Measurements from ENCODE around the gene PIP4K2A. TPM values are rescaled to one million over a fixed set of nuclear protein-coding genes. Genes with fewer than 3 reads are reported as not detected.

Gene PIP4K2A
- total and polyA plus RNA-seq, 4 donors = 7.3 to 42.2 (median 27.6) TPM

- Histone ChIP-seq H3K9me3 (ENCODE audit: control insufficient read depth in 4 of 4, insufficient read depth in 3 of 4, low read length in 3 of 4) (no peaks in the 10 kb centered on the region), H3K4me3 (no peak overlapping the region), H3K9ac (ENCODE audit: insufficient read depth in 1 of 2, low read length in 2 of 2) (no peak overlapping the region), H3K27ac (ENCODE audit: low read depth in 1 of 2, low read length in 1 of 2) (no peak overlapping the region), H3K36me3 (ENCODE audit: control insufficient read depth in 4 of 4, insufficient read depth in 4 of 4, low read length in 4 of 4) (no peaks in the 10 kb centered on the region), H3K4me1 (ENCODE audit: control insufficient read depth in 5 of 5, insufficient read depth in 5 of 5, low read length in 5 of 5) (peaks cover 6 to 16% (median 11%) of the 10 kb centered on the region in 5 donors), H3K27me3 (ENCODE audit: control insufficient read depth in 3 of 3, insufficient read depth in 3 of 3, low read length in 2 of 3) (no peaks in the 10 kb centered on the region)
- WGBS, 2 donors = 91 to 94% methylated on average over 6 of the region's 6 CpGs
- no peak for DNase-seq
- no peak for TF ChIP-seq CTCF (IDR thresholded peaks at IDR 0.05; ENCODE audit: control extremely low read depth, extremely low read depth)
- no peak for ATAC-seq (ENCODE audit: insufficient read depth, low FRiP score)
Observed at GRCh38 chr10:22613011-22613410, 101.4 kb downstream of the PIP4K2A start.

GRCh38 chr10:22612318-22612717, 102.1 kb downstream of the PIP4K2A start:
- no peaks in the 10 kb centered on the region for H3K9me3 ChIP-seq (ENCODE audit: control insufficient read depth in 4 of 4, insufficient read depth in 3 of 4, low read length in 3 of 4)
- no peak overlapping the region for H3K27ac ChIP-seq (ENCODE audit: low read depth in 1 of 2, low read length in 1 of 2)
- no peak overlapping the region for H3K9ac ChIP-seq (ENCODE audit: insufficient read depth in 1 of 2, low read length in 2 of 2)
- H3K4me1 ChIP-seq (ENCODE audit: control insufficient read depth in 5 of 5, insufficient read depth in 5 of 5, low read length in 5 of 5) = peaks cover under 1 to 11% (median 8%) of the 10 kb centered on the region in 5 donors
- WGBS, 2 donors = 91 to 95% methylated on average over 9 to 10 of the region's 10 CpGs
- H3K27me3 ChIP-seq (ENCODE audit: control insufficient read depth in 3 of 3, insufficient read depth in 3 of 3, low read length in 2 of 3) = no peaks in the 10 kb centered on the region
- no peak overlapping the region for H3K4me3 ChIP-seq
- no peaks in the 10 kb centered on the region for H3K36me3 ChIP-seq (ENCODE audit: control insufficient read depth in 4 of 4, insufficient read depth in 4 of 4, low read length in 4 of 4)
- no peak for TF ChIP-seq CTCF (IDR thresholded peaks at IDR 0.05; ENCODE audit: control extremely low read depth, extremely low read depth)
- DNase-seq (no peak), ATAC-seq (ENCODE audit: insufficient read depth, low FRiP score) (no peak)

DNA sequence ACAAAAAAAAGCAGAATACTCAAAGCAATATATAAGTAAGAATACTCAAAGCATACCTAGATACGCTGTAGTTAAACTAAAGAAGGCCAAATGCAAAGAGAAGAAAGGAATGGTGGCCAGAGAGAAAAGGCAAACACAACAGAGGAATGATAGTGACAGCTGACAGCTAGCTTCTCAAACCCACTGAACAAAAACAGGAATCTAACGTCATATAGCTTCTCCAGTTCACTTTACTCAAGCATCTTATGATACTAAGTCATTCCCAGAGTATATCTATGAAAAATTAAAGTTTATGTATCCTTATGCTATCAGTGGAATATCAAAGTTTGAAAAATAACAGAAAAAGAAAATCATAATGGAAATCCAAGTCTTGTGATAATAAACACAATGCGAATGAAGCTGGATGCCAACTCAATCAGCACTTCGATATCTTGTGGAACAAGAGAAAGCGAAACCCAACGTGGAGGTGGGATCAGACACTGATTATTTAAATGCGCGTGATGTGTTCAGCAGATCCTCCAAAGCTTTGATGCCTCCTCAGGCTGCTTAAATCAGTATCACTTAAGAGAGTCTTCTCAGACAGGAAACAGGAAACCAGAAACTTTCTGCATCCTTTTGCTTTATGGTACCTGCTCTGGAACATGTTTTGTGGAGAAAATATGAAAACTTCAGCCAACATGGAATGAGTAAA, 102.8 kb downstream of the PIP4K2A start:
- Histone ChIP-seq H3K27me3 (ENCODE audit: control insufficient read depth in 3 of 3, insufficient read depth in 3 of 3, low read length in 2 of 3) (no peaks in the 10 kb centered on the region), H3K9me3 (ENCODE audit: control insufficient read depth in 4 of 4, insufficient read depth in 3 of 4, low read length in 3 of 4) (no peaks in the 10 kb centered on the region), H3K36me3 (ENCODE audit: control insufficient read depth in 4 of 4, insufficient read depth in 4 of 4, low read length in 4 of 4) (no peaks in the 10 kb centered on the region), H3K27ac (ENCODE audit: low read depth in 1 of 2, low read length in 1 of 2) (no peak overlapping the region), H3K9ac (ENCODE audit: insufficient read depth in 1 of 2, low read length in 2 of 2) (no peak overlapping the region), H3K4me1 (ENCODE audit: control insufficient read depth in 5 of 5, insufficient read depth in 5 of 5, low read length in 5 of 5) (peaks cover 0 to 13% (median 8%) of the 10 kb centered on the region in 5 donors), H3K4me3 (no peak overlapping the region)
- no peak for TF ChIP-seq CTCF (IDR thresholded peaks at IDR 0.05; ENCODE audit: control extremely low read depth, extremely low read depth)
- DNase-seq (no peak), ATAC-seq (ENCODE audit: insufficient read depth, low FRiP score) (no peak)
- 70 to 82% methylated on average over 8 of the region's 8 CpGs for WGBS, 2 donors

- no peak for DNase-seq
Observed at GRCh38 chr10:22610610-22611009, 103.8 kb downstream of the PIP4K2A start.

More at GRCh38 chr10:22610610-22611009, 103.8 kb downstream of the PIP4K2A start:
- no peak for TF ChIP-seq CTCF (IDR thresholded peaks at IDR 0.05; ENCODE audit: control extremely low read depth, extremely low read depth)
- H3K9ac ChIP-seq (ENCODE audit: insufficient read depth in 1 of 2, low read length in 2 of 2) = no peak overlapping the region
- H3K27ac ChIP-seq (ENCODE audit: low read depth in 1 of 2, low read length in 1 of 2) = no peak overlapping the region
- H3K36me3 ChIP-seq (ENCODE audit: control insufficient read depth in 4 of 4, insufficient read depth in 4 of 4, low read length in 4 of 4) = no peaks in the 10 kb centered on the region
- WGBS, 2 donors = 76 to 83% methylated on average over 5 of the region's 5 CpGs
- no peaks in the 10 kb centered on the region for H3K9me3 ChIP-seq (ENCODE audit: control insufficient read depth in 4 of 4, insufficient read depth in 3 of 4, low read length in 3 of 4)
- no peak overlapping the region for H3K4me3 ChIP-seq
- no peaks in the 10 kb centered on the region for H3K27me3 ChIP-seq (ENCODE audit: control insufficient read depth in 3 of 3, insufficient read depth in 3 of 3, low read length in 2 of 3)
- no peak for ATAC-seq (ENCODE audit: insufficient read depth, low FRiP score)
- peaks cover 0 to 7% (median under 1%) of the 10 kb centered on the region in 5 donors for H3K4me1 ChIP-seq (ENCODE audit: control insufficient read depth in 5 of 5, insufficient read depth in 5 of 5, low read length in 5 of 5)

Measured in lung (tissue), 12 donors.